Measurements from ENCODE around the gene TBL1X.

GRCh38 chrX:9542106-9542760 lies 77.4 kb downstream of the TBL1X start:
- TF ChIP-seq CTCF (IDR thresholded peaks at IDR 0.05) (no peak), EP300 (IDR thresholded peaks at IDR 0.05) (no peak)

All from stomach (tissue), 4 donors.